Caco-2 (cell line): Measurements from ENCODE around the gene DDX27. TPM values are rescaled to one million over a fixed set of nuclear protein-coding genes. Genes with fewer than 3 reads are reported as not detected.
A peak's percentile ranks its signal among the peaks of the same experiment; 100 is the strongest.

Experiments used
- BruUV-seq: library from RNA; stranded (reverse); fragments of 400-500 nt; replicated peaks from 2 replicates; lab custom pipeline; 2021; lab: Mats Ljungman, UMichigan
- CTCF ChIA-PET: fragments of 300-600 bp; sonication (Branson Sonifier 250); formaldehyde crosslinking; loops from one replicate; lab custom pipeline; 2022; ENCODE audit warnings: antibody characterized with exemption; lab: Charles Lee
- POLR2A ChIA-PET: fragments of 300-600 bp; sonication (Branson Sonifier 250); formaldehyde crosslinking; loops from one replicate; lab custom pipeline; 2022; ENCODE audit warnings: antibody characterized with exemption; lab: Charles Lee
- DNase-seq, 2 experiments: peaks; one replicate each; pipeline versions ENCODE4 v3.0.0 to v3.0.0-alpha.2; 2020 to 2022
- H3K27me3 ChIP-seq: replicated peaks from 2 replicates; pipeline ENCODE4 v1.6.0; 2011; ENCODE audit warnings: low read length; ENCODE audit not compliant: control insufficient read depth, insufficient read depth
- H3K36me3 ChIP-seq: 2 replicates; pipeline ENCODE4 v1.5.1; 2011; ENCODE audit warnings: low read length; ENCODE audit not compliant: control insufficient read depth, insufficient read depth
- H3K4me1 ChIP-seq: fragments of 250-450 bp; sonication (Bioruptor Pico); 2 replicates; pipeline ENCODE4 v1.5.1; 2020; ENCODE audit warnings: mild to moderate bottlenecking
- H3K4me3 ChIP-seq: 2 replicates; pipeline ENCODE4 v1.5.1; 2011; ENCODE audit warnings: low read depth, mild to moderate bottlenecking, control low read depth, low read length
- H3K9me3 ChIP-seq: fragments of 250-450 bp; sonication (Bioruptor Pico); 2 replicates; pipeline ENCODE4 v1.5.1; 2020; ENCODE audit warnings: mild to moderate bottlenecking, moderate library complexity
- H3K27ac Mint-ChIP-seq: one replicate; pipeline ENCODE4 v1.8.0; 2022; ENCODE audit warnings: mixed read lengths; ENCODE audit not compliant: unreplicated experiment
- H3K27me3 Mint-ChIP-seq: one replicate; pipeline ENCODE4 v1.8.0; 2022; ENCODE audit warnings: mixed read lengths; ENCODE audit not compliant: insufficient read depth, unreplicated experiment
- H3K36me3 Mint-ChIP-seq: one replicate; pipeline ENCODE4 v1.8.0; 2022; ENCODE audit warnings: mild to moderate bottlenecking, mixed read lengths; ENCODE audit not compliant: insufficient read depth, unreplicated experiment
- H3K4me1 Mint-ChIP-seq: one replicate; pipeline ENCODE4 v1.8.0; 2022; ENCODE audit warnings: low read depth, mixed read lengths; ENCODE audit not compliant: unreplicated experiment
- H3K4me3 Mint-ChIP-seq: one replicate; pipeline ENCODE4 v1.8.0; 2022; ENCODE audit warnings: mild to moderate bottlenecking, moderate library complexity, mixed read lengths; ENCODE audit not compliant: unreplicated experiment
- H3K9me3 Mint-ChIP-seq: one replicate; pipeline ENCODE4 v1.8.0; 2022; ENCODE audit warnings: mixed read lengths; ENCODE audit not compliant: unreplicated experiment
- intact Hi-C: fragments of 100-400 bp; cut with micrococcal nuclease; formaldehyde crosslinking; loops from one replicate; pipeline ENCODE4 v1.10.0; 2022; ENCODE audit not compliant: unreplicated experiment
- total RNA-seq: library from RNA; stranded (reverse); gene quantifications from 2 replicates; pipeline ENCODE4 v1.2.3, GENCODE V29; 2022
- TF ChIP-seq, protein P1 (sequence below), 2 experiments: fragments of 200-600 bp in 1 of 2; IDR thresholded peaks; 1 replicate in 1 of 2; 2 replicates in 1 of 2; pipeline versions ENCODE4 v1.5.1 to v1.8.0; 2011 to 2022; ENCODE audit warnings: antibody characterized with exemption in 1 of 2, control low read depth in 1 of 2, inconsistent platforms in 1 of 2, low read depth in 1 of 2, low read length in 1 of 2, mild to moderate bottlenecking in 1 of 2, moderate library complexity in 1 of 2; ENCODE audit not compliant: insufficient read depth in 1 of 2, severe bottlenecking in 1 of 2, unreplicated experiment in 1 of 2

The DDX27 gene
- total RNA-seq, 1 experiment from 2014 or later: 148 TPM

DNA sequence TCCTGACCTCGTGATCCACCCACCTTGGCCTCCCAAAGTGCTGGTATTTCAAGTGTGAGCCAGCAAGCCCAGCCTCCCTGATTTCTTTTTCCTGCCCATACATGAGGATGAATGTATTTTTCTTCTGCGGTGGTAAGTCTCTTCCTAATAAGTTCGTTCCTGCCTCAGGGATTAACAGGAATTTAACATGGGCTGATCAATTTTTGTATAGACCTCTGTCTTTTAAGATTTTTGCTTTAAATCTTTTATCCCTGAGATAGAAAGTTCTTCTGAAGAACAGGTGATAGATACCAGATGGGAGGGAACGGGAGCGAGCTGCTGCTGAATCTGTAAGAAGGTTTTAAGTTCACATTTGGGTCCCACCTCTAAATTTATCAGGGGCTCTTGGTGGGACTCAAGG is 65.6 kb downstream of the DDX27 start:
- Mint-ChIP-seq H3K9me3 (peaks cover 73% of the 10 kb centered on the region), H3K36me3 (peaks cover 100% of the 10 kb centered on the region), H3K4me1 (peaks cover 98% of the 10 kb centered on the region), H3K27me3 (peaks cover 5% of the 10 kb centered on the region), H3K4me3 (peak overlapping the region; percentile 81), H3K27ac (peak overlapping the region; percentile 79)
- DNase-seq: peak in 1 of 2 experiments; percentile 33
- peaks cover 79% of the 10 kb centered on the region for H3K36me3 ChIP-seq
- BruUV-seq: no TSS peak
- TF ChIP-seq, protein P1, sequence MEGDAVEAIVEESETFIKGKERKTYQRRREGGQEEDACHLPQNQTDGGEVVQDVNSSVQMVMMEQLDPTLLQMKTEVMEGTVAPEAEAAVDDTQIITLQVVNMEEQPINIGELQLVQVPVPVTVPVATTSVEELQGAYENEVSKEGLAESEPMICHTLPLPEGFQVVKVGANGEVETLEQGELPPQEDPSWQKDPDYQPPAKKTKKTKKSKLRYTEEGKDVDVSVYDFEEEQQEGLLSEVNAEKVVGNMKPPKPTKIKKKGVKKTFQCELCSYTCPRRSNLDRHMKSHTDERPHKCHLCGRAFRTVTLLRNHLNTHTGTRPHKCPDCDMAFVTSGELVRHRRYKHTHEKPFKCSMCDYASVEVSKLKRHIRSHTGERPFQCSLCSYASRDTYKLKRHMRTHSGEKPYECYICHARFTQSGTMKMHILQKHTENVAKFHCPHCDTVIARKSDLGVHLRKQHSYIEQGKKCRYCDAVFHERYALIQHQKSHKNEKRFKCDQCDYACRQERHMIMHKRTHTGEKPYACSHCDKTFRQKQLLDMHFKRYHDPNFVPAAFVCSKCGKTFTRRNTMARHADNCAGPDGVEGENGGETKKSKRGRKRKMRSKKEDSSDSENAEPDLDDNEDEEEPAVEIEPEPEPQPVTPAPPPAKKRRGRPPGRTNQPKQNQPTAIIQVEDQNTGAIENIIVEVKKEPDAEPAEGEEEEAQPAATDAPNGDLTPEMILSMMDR (IDR thresholded peaks at IDR 0.05; ENCODE audit: insufficient read depth in 1 of 2, low read depth in 1 of 2, low read length in 1 of 2, severe bottlenecking in 1 of 2, unreplicated experiment in 1 of 2): no peak
- H3K9me3 ChIP-seq: peaks cover 71% of the 10 kb centered on the region
- intact Hi-C loops: no loop called here
- H3K27me3 ChIP-seq: no peaks in the 10 kb centered on the region
- ChIA-PET POLR2A (interaction anchor here (0.7 kb wide), 1 partner anchor 15 kb away, joined by 6 read pairs; no protein-coding TSS in a partner anchor), CTCF (no interaction called here)
- peaks cover 98% of the 10 kb centered on the region for H3K4me1 ChIP-seq
- no peak overlapping the region for H3K4me3 ChIP-seq

DNA sequence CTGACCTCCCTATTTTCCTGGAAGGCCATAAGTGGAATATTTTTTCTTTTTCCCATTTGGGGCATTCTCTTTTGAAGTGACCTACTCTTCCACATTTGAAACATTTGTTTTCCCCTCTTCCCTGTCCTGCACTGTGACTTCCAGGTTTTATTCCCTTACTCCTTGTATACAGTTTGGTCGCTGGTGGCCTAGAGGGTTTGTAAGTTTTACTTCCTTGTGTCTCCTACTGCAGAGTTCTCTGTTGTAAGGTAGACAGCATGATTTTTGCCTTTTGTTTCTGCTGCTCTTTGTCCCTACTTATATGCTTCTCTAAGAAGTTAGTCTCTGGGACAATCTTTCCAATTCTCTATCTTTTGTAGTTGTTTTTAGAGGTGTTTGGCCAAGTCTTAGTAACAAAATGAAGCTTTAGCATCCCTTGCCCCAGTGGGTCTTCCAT is 66.0 kb downstream of the DDX27 start:
- ChIA-PET POLR2A (no interaction called here), CTCF (interaction anchor here (0.6 kb wide), 1 partner anchor 189 kb away, joined by 3 read pairs; no protein-coding TSS in a partner anchor)
- Histone ChIP-seq H3K4me1 (peaks cover 94% of the 10 kb centered on the region), H3K27me3 (no peaks in the 10 kb centered on the region), H3K9me3 (peaks cover 67% of the 10 kb centered on the region), H3K4me3 (no peak overlapping the region), H3K36me3 (peaks cover 79% of the 10 kb centered on the region)
- peak in 1 of 2 experiments; percentile 22 for DNase-seq
- Mint-ChIP-seq H3K9me3 (peaks cover 69% of the 10 kb centered on the region), H3K36me3 (peaks cover 100% of the 10 kb centered on the region), H3K4me1 (peaks cover 98% of the 10 kb centered on the region), H3K27me3 (peaks cover 5% of the 10 kb centered on the region), H3K27ac (peak overlapping the region; percentile 79), H3K4me3 (peak overlapping the region; percentile 81)
- no TSS peak for BruUV-seq
- intact Hi-C loops: no loop called here
- TF ChIP-seq, protein P1 (IDR thresholded peaks at IDR 0.05; ENCODE audit: insufficient read depth in 1 of 2, low read depth in 1 of 2, low read length in 1 of 2, severe bottlenecking in 1 of 2, unreplicated experiment in 1 of 2): no peak

DNA sequence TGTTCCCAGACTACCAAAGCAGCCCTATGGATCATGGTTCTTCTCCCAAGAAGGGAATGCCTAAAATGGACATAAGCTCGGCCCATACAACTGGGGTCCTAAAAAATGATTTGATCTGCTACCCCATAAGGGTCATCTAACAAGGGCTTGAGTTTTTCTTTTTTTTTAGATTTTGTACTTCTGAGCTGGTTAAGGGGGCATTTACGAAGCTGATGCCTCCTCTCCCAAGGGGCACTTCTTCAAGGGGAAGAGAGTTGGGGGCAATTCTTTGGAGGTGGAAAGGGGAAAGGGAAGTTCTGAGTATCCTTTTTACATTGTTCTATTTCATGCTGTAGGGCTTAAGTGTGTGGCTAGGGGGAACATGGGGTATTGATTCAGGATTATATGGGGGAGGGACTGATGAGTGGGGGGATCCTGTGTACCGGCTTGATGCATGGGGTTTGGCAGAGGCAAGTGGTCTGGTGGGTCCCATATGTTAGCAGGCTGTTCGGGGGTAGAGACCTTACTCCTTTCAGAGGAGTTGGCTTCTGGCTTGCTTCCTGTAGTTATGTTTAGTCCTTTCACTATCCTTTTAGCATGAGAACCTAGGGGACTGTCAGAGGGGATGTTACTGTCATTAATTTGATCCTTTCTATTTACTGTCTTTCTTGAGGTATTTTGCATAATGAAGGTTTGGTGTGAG is 66.7 kb downstream of the DDX27 start:
- DNase-seq: peak in 1 of 2 experiments; percentile 52
- intact Hi-C loops: no loop called here
- Mint-ChIP-seq H3K27me3 (peaks cover 5% of the 10 kb centered on the region), H3K9me3 (peaks cover 68% of the 10 kb centered on the region), H3K36me3 (peaks cover 100% of the 10 kb centered on the region), H3K27ac (peak overlapping the region; percentile 79), H3K4me3 (peak overlapping the region; percentile 81), H3K4me1 (peaks cover 98% of the 10 kb centered on the region)
- peaks cover 77% of the 10 kb centered on the region for H3K36me3 ChIP-seq
- H3K27me3 ChIP-seq: no peaks in the 10 kb centered on the region
- ChIA-PET CTCF (interaction anchor here (0.6 to 3.0 kb wide), 2 partner anchors 38 to 188 kb away, joined by 3 to 11 read pairs; no protein-coding TSS in a partner anchor), POLR2A (no interaction called here)
- TF ChIP-seq, protein P1 (IDR thresholded peaks at IDR 0.05; ENCODE audit: insufficient read depth in 1 of 2, low read depth in 1 of 2, low read length in 1 of 2, severe bottlenecking in 1 of 2, unreplicated experiment in 1 of 2): no peak
- no TSS peak for BruUV-seq
- H3K9me3 ChIP-seq: peaks cover 60% of the 10 kb centered on the region
- peaks cover 87% of the 10 kb centered on the region for H3K4me1 ChIP-seq
- H3K4me3 ChIP-seq: no peak overlapping the region
